HG03139 (cell line): Measurements from ENCODE around the gene PPP2R5B.

Source experiments
- ATAC-seq: cut with Tn5 transposase; IDR thresholded peaks from one replicate; pipeline ENCODE4 v1.9.1; 2021; ENCODE audit not compliant: unreplicated experiment

PPP2R5B gene

GRCh38 chr11:64888729-64889511 is 35.6 kb upstream of the PPP2R5B start:
- no peak for ATAC-seq

- no peak for ATAC-seq
Measured at GRCh38 chr11:64890522-64890939, 34.0 kb upstream of the PPP2R5B start.

- no peak for ATAC-seq
Measured at GRCh38 chr11:64891215-64891848, 33.2 kb upstream of the PPP2R5B start.

GRCh38 chr11:64891880-64892279 is 32.6 kb upstream of the PPP2R5B start:
- no peak for ATAC-seq

- no peak for ATAC-seq
Measured at GRCh38 chr11:64892411-64892831, 32.1 kb upstream of the PPP2R5B start.

- ATAC-seq = no peak
Measured at GRCh38 chr11:64892838-64893193, 31.7 kb upstream of the PPP2R5B start.

- no peak for ATAC-seq
Measured at GRCh38 chr11:64893194-64894069, 31.1 kb upstream of the PPP2R5B start.

- ATAC-seq = no peak
Measured at GRCh38 chr11:64894070-64894811, 30.2 kb upstream of the PPP2R5B start.

GRCh38 chr11:64894812-64895452 is 29.6 kb upstream of the PPP2R5B start:
- ATAC-seq = no peak

- no peak for ATAC-seq
Measured at GRCh38 chr11:64896448-64897022, 28.0 kb upstream of the PPP2R5B start.

GRCh38 chr11:64897381-64898075 is 27.0 kb upstream of the PPP2R5B start:
- ATAC-seq = no peak

- no peak for ATAC-seq
Measured at GRCh38 chr11:64898076-64898445, 26.4 kb upstream of the PPP2R5B start.

- ATAC-seq = no peak
Measured at GRCh38 chr11:64898541-64898940, 25.9 kb upstream of the PPP2R5B start.

- no peak for ATAC-seq
Measured at GRCh38 chr11:64900263-64900678, 24.2 kb upstream of the PPP2R5B start.

GRCh38 chr11:64900774-64901173 is 23.7 kb upstream of the PPP2R5B start:
- ATAC-seq = no peak

- ATAC-seq = no peak
Measured at GRCh38 chr11:64902102-64902900, 22.2 kb upstream of the PPP2R5B start.

GRCh38 chr11:64903291-64903833 is 21.1 kb upstream of the PPP2R5B start:
- no peak for ATAC-seq

GRCh38 chr11:64905516-64906313 is 18.8 kb upstream of the PPP2R5B start:
- ATAC-seq = no peak
